Stimulated activated memory B cell treated with anti-CD40 and anti-IgM and Interleukin-4, amounts not matched to agents 10 μg/mL and 1 μg/mL and 100 μg/mL, for 72 hours (primary cell): ENCODE measurements around the gene MME.
A peak's percentile ranks its signal among the peaks of the same experiment; 100 is the strongest.

Source experiments
- ATAC-seq: fragments of 150-1000 bp; cut with Tn5 transposase; 2 replicates; pipeline ENCODE4 v1.10.0; 2021
- H3K27ac Mint-ChIP-seq: one replicate; pipeline ENCODE4 v1.8.0; 2022; ENCODE audit warnings: mild to moderate bottlenecking, mixed read lengths
- H3K27me3 Mint-ChIP-seq: one replicate; pipeline ENCODE4 v1.8.0; 2022; ENCODE audit warnings: mixed read lengths
- H3K36me3 Mint-ChIP-seq: one replicate; pipeline ENCODE4 v1.8.0; 2022; ENCODE audit warnings: mixed read lengths
- H3K4me1 Mint-ChIP-seq: one replicate; pipeline ENCODE4 v1.8.0; 2022; ENCODE audit warnings: mixed read lengths
- H3K4me3 Mint-ChIP-seq: one replicate; pipeline ENCODE4 v1.8.0; 2022; ENCODE audit warnings: mild to moderate bottlenecking, moderate library complexity, mixed read lengths
- H3K9me3 Mint-ChIP-seq: one replicate; pipeline ENCODE4 v1.8.0; 2022; ENCODE audit warnings: mixed read lengths

MME gene

GRCh38 chr3:155070932-155071387 lies 9.2 kb upstream of the MME start:
- Mint-ChIP-seq H3K27me3 (no peaks in the 10 kb centered on the region), H3K9me3 (peaks cover 8% of the 10 kb centered on the region), H3K36me3 (peaks cover 5% of the 10 kb centered on the region), H3K27ac (no peak overlapping the region), H3K4me1 (no peaks in the 10 kb centered on the region), H3K4me3 (no peak overlapping the region)
- no peak for ATAC-seq

- no peak overlapping the region for H3K27ac Mint-ChIP-seq
- H3K27me3 Mint-ChIP-seq: peaks cover 22% of the 10 kb centered on the region
Observed at GRCh38 chr3:155075200-155075599, 4.9 kb upstream of the MME start.

GRCh38 chr3:155076888-155077287 lies 3.2 kb upstream of the MME start:
- ATAC-seq: no peak
- Mint-ChIP-seq H3K9me3 (peaks cover 8% of the 10 kb centered on the region), H3K27me3 (peaks cover 39% of the 10 kb centered on the region), H3K4me3 (no peak overlapping the region), H3K36me3 (peaks cover 5% of the 10 kb centered on the region), H3K4me1 (peaks cover 20% of the 10 kb centered on the region), H3K27ac (no peak overlapping the region)

More at GRCh38 chr3:155075200-155075599, 4.9 kb upstream of the MME start:
- Mint-ChIP-seq H3K9me3 (peaks cover 8% of the 10 kb centered on the region), H3K4me1 (peaks cover 15% of the 10 kb centered on the region), H3K4me3 (no peak overlapping the region), H3K36me3 (peaks cover 5% of the 10 kb centered on the region)
- ATAC-seq: no peak

GRCh38 chr3:155078711-155079467 lies 1.2 kb upstream of the MME start:
- peaks cover 47% of the 10 kb centered on the region for H3K27me3 Mint-ChIP-seq
- H3K27ac Mint-ChIP-seq: peak overlapping the region; percentile 14
- peaks cover 5% of the 10 kb centered on the region for H3K36me3 Mint-ChIP-seq
- peaks cover 20% of the 10 kb centered on the region for H3K4me1 Mint-ChIP-seq
- peak overlapping the region; percentile 72 for H3K4me3 Mint-ChIP-seq
- ATAC-seq: no peak
- peaks cover 4% of the 10 kb centered on the region for H3K9me3 Mint-ChIP-seq

GRCh38 chr3:155079468-155079745 lies 712 bp upstream of the MME start:
- peaks cover 47% of the 10 kb centered on the region for H3K27me3 Mint-ChIP-seq
- peak; percentile 31 for ATAC-seq
- H3K36me3 Mint-ChIP-seq: peaks cover 5% of the 10 kb centered on the region
- H3K27ac Mint-ChIP-seq: peak overlapping the region; percentile 14
- H3K4me1 Mint-ChIP-seq: peaks cover 20% of the 10 kb centered on the region
- peaks cover 3% of the 10 kb centered on the region for H3K9me3 Mint-ChIP-seq
- H3K4me3 Mint-ChIP-seq: peak overlapping the region; percentile 72

GRCh38 chr3:155080692-155081091 lies 573 bp downstream of the MME start:
- Mint-ChIP-seq H3K27ac (no peak overlapping the region), H3K27me3 (peaks cover 47% of the 10 kb centered on the region), H3K4me3 (peak overlapping the region; percentile 72), H3K4me1 (peaks cover 20% of the 10 kb centered on the region), H3K9me3 (peaks cover 4% of the 10 kb centered on the region), H3K36me3 (peaks cover 1% of the 10 kb centered on the region)
- ATAC-seq: no peak

GRCh38 chr3:155083313-155083905 lies 3.3 kb downstream of the MME start:
- no peak overlapping the region for H3K4me3 Mint-ChIP-seq
- H3K36me3 Mint-ChIP-seq: no peaks in the 10 kb centered on the region
- H3K4me1 Mint-ChIP-seq: peaks cover 20% of the 10 kb centered on the region
- peaks cover 43% of the 10 kb centered on the region for H3K27me3 Mint-ChIP-seq
- no peak overlapping the region for H3K27ac Mint-ChIP-seq
- peaks cover 2% of the 10 kb centered on the region for H3K9me3 Mint-ChIP-seq
- ATAC-seq: no peak

GRCh38 chr3:155084567-155084966 lies 4.4 kb downstream of the MME start:
- ATAC-seq: no peak
- Mint-ChIP-seq H3K36me3 (no peaks in the 10 kb centered on the region), H3K27ac (no peak overlapping the region), H3K4me1 (peaks cover 11% of the 10 kb centered on the region), H3K27me3 (peaks cover 31% of the 10 kb centered on the region), H3K4me3 (no peak overlapping the region), H3K9me3 (peaks cover 2% of the 10 kb centered on the region)

GRCh38 chr3:155086051-155086450 lies 5.9 kb downstream of the MME start:
- Mint-ChIP-seq H3K27me3 (peaks cover 16% of the 10 kb centered on the region), H3K36me3 (no peaks in the 10 kb centered on the region), H3K27ac (no peak overlapping the region), H3K4me1 (no peaks in the 10 kb centered on the region), H3K9me3 (peaks cover 2% of the 10 kb centered on the region), H3K4me3 (no peak overlapping the region)
- no peak for ATAC-seq

GRCh38 chr3:155088706-155089345 lies 8.7 kb downstream of the MME start:
- H3K36me3 Mint-ChIP-seq: no peaks in the 10 kb centered on the region
- no peak for ATAC-seq
- no peak overlapping the region for H3K4me3 Mint-ChIP-seq
- no peaks in the 10 kb centered on the region for H3K27me3 Mint-ChIP-seq
- H3K9me3 Mint-ChIP-seq: peaks cover 2% of the 10 kb centered on the region
- H3K27ac Mint-ChIP-seq: no peak overlapping the region
- no peaks in the 10 kb centered on the region for H3K4me1 Mint-ChIP-seq

GRCh38 chr3:155089495-155089894 lies 9.4 kb downstream of the MME start:
- Mint-ChIP-seq H3K9me3 (peaks cover 2% of the 10 kb centered on the region), H3K36me3 (no peaks in the 10 kb centered on the region), H3K4me1 (no peaks in the 10 kb centered on the region), H3K4me3 (no peak overlapping the region), H3K27me3 (no peaks in the 10 kb centered on the region), H3K27ac (no peak overlapping the region)
- no peak for ATAC-seq

- ATAC-seq: no peak
- no peaks in the 10 kb centered on the region for H3K27me3 Mint-ChIP-seq
- H3K27ac Mint-ChIP-seq: no peak overlapping the region
- H3K36me3 Mint-ChIP-seq: no peaks in the 10 kb centered on the region
- peaks cover 3% of the 10 kb centered on the region for H3K9me3 Mint-ChIP-seq
- H3K4me3 Mint-ChIP-seq: no peak overlapping the region
- no peaks in the 10 kb centered on the region for H3K4me1 Mint-ChIP-seq
Observed at GRCh38 chr3:155093261-155093660, 13.1 kb downstream of the MME start.

- Mint-ChIP-seq H3K27me3 (no peaks in the 10 kb centered on the region), H3K27ac (no peak overlapping the region), H3K4me1 (no peaks in the 10 kb centered on the region), H3K9me3 (peaks cover 8% of the 10 kb centered on the region), H3K4me3 (no peak overlapping the region), H3K36me3 (no peaks in the 10 kb centered on the region)
- no peak for ATAC-seq
Observed at GRCh38 chr3:155096303-155097008, 16.3 kb downstream of the MME start.

GRCh38 chr3:155097009-155097349 lies 16.9 kb downstream of the MME start:
- ATAC-seq: no peak
- Mint-ChIP-seq H3K9me3 (peaks cover 8% of the 10 kb centered on the region), H3K4me1 (no peaks in the 10 kb centered on the region), H3K36me3 (no peaks in the 10 kb centered on the region), H3K27ac (no peak overlapping the region), H3K27me3 (no peaks in the 10 kb centered on the region), H3K4me3 (no peak overlapping the region)

- H3K4me3 Mint-ChIP-seq: no peak overlapping the region
- H3K27me3 Mint-ChIP-seq: no peaks in the 10 kb centered on the region
- no peaks in the 10 kb centered on the region for H3K36me3 Mint-ChIP-seq
- ATAC-seq: no peak
- no peaks in the 10 kb centered on the region for H3K4me1 Mint-ChIP-seq
- H3K27ac Mint-ChIP-seq: no peak overlapping the region
- H3K9me3 Mint-ChIP-seq: peaks cover 8% of the 10 kb centered on the region
Observed at GRCh38 chr3:155101398-155101797, 21.3 kb downstream of the MME start.
